ENCODE results near the gene C11orf58. TPM values are rescaled to one million over a fixed set of nuclear protein-coding genes. Genes with fewer than 3 reads are reported as not detected.

The C11orf58 gene
- 127 TPM for total RNA-seq

GRCh38 chr11:16738193-16738946, at the start of gene C11orf58:
Gene C11orf58 (plus strand): TSS chr11:16738647. CDS start chr11:16738779, 132 bp downstream.
- ATAC-seq (peak; percentile 99), DNase-seq (ENCODE audit: low spot score) (peak; percentile 96)
- intact Hi-C loops (cut with DNase I), result no loop called here

GRCh38 chr11:16690086-16690485, 48.4 kb upstream of the C11orf58 start:
- DNase-seq (ENCODE audit: low spot score) (no peak), ATAC-seq (no peak)
- intact Hi-C loops (cut with DNase I), result no loop called here

- intact Hi-C loops (cut with DNase I), result no loop called here
- no peak for DNase-seq (ENCODE audit: low spot score)
- ATAC-seq, result no peak
Measured at GRCh38 chr11:16703795-16704194, 34.7 kb upstream of the C11orf58 start.

- DNase-seq (ENCODE audit: low spot score), result no peak
- intact Hi-C loops (cut with DNase I), result no loop called here
- no peak for ATAC-seq
Measured at GRCh38 chr11:16713594-16713993, 24.9 kb upstream of the C11orf58 start.

- no peak for ATAC-seq
- no peak for DNase-seq (ENCODE audit: low spot score)
- intact Hi-C loops (cut with DNase I), result no loop called here
Measured at GRCh38 chr11:16722581-16723344, 15.7 kb upstream of the C11orf58 start.

- ATAC-seq (no peak), DNase-seq (ENCODE audit: low spot score) (no peak)
- intact Hi-C loops (cut with DNase I), result no loop called here
Measured at GRCh38 chr11:16727806-16728205, 10.6 kb upstream of the C11orf58 start.

- intact Hi-C loops (cut with DNase I), result no loop called here
- ATAC-seq (peak; percentile 9), DNase-seq (ENCODE audit: low spot score) (no peak)
Measured at GRCh38 chr11:16737818-16738192, 642 bp upstream of the C11orf58 start.

GRCh38 chr11:16738947-16739815, 734 bp downstream of the C11orf58 start:
- ATAC-seq (no peak), DNase-seq (ENCODE audit: low spot score) (no peak)
- intact Hi-C loops (cut with DNase I), result no loop called here

GRCh38 chr11:16741473-16741872, 3.0 kb downstream of the C11orf58 start:
- no peak for ATAC-seq
- intact Hi-C loops (cut with DNase I), result no loop called here

GRCh38 chr11:16743478-16743877, 5.0 kb downstream of the C11orf58 start:
- ATAC-seq (no peak), DNase-seq (ENCODE audit: low spot score) (no peak)
- intact Hi-C loops (cut with DNase I), result no loop called here

More at GRCh38 chr11:16741473-16741872, 3.0 kb downstream of the C11orf58 start:
- DNase-seq (ENCODE audit: low spot score), result no peak

- intact Hi-C loops (cut with DNase I), result no loop called here
- no peak for DNase-seq (ENCODE audit: low spot score)
- ATAC-seq, result no peak
Measured at GRCh38 chr11:16744128-16744725, 5.8 kb downstream of the C11orf58 start.

- intact Hi-C loops (cut with DNase I), result no loop called here
- ATAC-seq, result no peak
- DNase-seq (ENCODE audit: low spot score), result no peak
Measured at GRCh38 chr11:16745950-16746605, 7.6 kb downstream of the C11orf58 start.

GRCh38 chr11:16749092-16749491, 10.6 kb downstream of the C11orf58 start:
- ATAC-seq (no peak), DNase-seq (ENCODE audit: low spot score) (no peak)
- intact Hi-C loops (cut with DNase I), result no loop called here

- ATAC-seq (no peak), DNase-seq (ENCODE audit: low spot score) (no peak)
- intact Hi-C loops (cut with DNase I), result no loop called here
Measured at GRCh38 chr11:16749666-16750065, 11.2 kb downstream of the C11orf58 start.

- DNase-seq (ENCODE audit: low spot score), result no peak
- no peak for ATAC-seq
- intact Hi-C loops (cut with DNase I), result no loop called here
Measured at GRCh38 chr11:16750417-16750816, 12.0 kb downstream of the C11orf58 start.

- no peak for DNase-seq (ENCODE audit: low spot score)
- no peak for ATAC-seq
- intact Hi-C loops (cut with DNase I), result no loop called here
Measured at GRCh38 chr11:16758382-16759024, 20.1 kb downstream of the C11orf58 start.

- DNase-seq (ENCODE audit: low spot score) (no peak), ATAC-seq (no peak)
- intact Hi-C loops (cut with DNase I), result no loop called here
Measured at GRCh38 chr11:16759857-16760508, 21.5 kb downstream of the C11orf58 start.

- no peak for DNase-seq (ENCODE audit: low spot score)
- no peak for ATAC-seq
- intact Hi-C loops (cut with DNase I), result no loop called here
Measured at GRCh38 chr11:16763746-16764145, 25.3 kb downstream of the C11orf58 start.

Data from sciatic nerve (tissue), 2 donors.